GM12892 (cell line): ENCODE measurements around the gene ACOX2.

Source experiments
- POLR2A ChIP-seq: IDR thresholded peaks from 2 replicates; pipeline ENCODE4 v1.6.1; 2011; ENCODE audit warnings: low read depth, low read length, control low read depth
- POLR2AphosphoS5 ChIP-seq: IDR thresholded peaks from 2 replicates; pipeline ENCODE4 v1.6.1; 2011; ENCODE audit warnings: low read depth, low read length, control low read depth
- TAF1 ChIP-seq: IDR thresholded peaks from 2 replicates; pipeline ENCODE4 v1.6.1; 2011; ENCODE audit warnings: low read depth, mild to moderate bottlenecking, control low read depth, low read length, borderline replicate concordance

GRCh38 chr3:58559586-58559985, 22.6 kb upstream of the ACOX2 start:
- TF ChIP-seq POLR2A: no peak
- TF ChIP-seq POLR2AphosphoS5: no peak
- no peak for TF ChIP-seq TAF1
